Stimulated activated CD4-positive, alpha-beta T cell treated with anti-CD3 and anti-CD28 coated beads, TNF-alpha, amount 100 ng/mL, for 1 hour (primary cell): ENCODE data around the gene KMT5B.
A peak's percentile ranks its signal among the peaks of the same experiment; 100 is the strongest.
"Not testable (repeated sequence)": the region's sequence is repeated elsewhere in the genome, so short reads cannot be mapped to it uniquely, and the experiment has no call there.

Experiments used
- DNase-seq, 3 donors: peaks; one replicate each; pipeline ENCODE4 v3.0.0-alpha.2; 2020; ENCODE audit warnings: low read depth in 3 of 3, low spot score in 1 of 3

The KMT5B gene

DNA sequence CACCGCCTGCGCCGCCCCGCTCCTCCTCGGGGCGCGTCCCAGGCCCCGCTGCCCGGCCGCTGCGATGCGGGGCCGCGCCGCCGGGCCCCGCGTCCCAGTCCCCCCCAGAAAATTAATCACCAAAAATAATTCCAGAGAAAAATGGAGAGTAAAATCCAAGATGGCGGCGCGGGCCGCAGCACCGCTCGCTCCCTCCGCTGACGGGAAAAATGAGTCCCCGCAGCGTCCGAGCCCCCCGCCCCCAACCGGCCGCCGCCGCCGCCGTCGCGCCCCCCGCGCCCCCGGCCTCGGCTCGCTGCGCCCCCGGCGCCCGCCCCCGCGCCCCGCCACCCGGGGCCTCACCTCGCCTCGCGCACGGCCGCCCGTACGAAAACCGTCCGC is at the start of gene KMT5B:
TSS of gene KMT5B (minus strand) at position 162 of the 381 bp plus-strand sequence. CDS start 23,220 bp downstream, outside the sequence.
- peak in 2 of 3 donors; percentile 13 to 63 for DNase-seq

DNA sequence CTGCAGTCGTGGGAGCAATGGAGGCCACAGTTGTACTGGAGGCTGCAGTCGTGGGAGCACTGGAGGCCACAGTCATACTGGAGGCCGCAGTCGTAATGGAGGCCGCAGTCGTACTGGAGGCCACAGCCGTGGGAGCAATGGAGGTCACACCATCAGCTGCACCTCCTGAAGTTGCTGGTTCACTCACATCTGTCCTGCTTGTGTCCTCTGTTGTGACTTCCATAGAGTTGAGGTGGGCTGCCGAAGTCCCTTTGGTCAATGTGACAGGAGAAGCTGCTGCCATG is 49.4 kb upstream of the KMT5B start:
- DNase-seq: no peak

DNA sequence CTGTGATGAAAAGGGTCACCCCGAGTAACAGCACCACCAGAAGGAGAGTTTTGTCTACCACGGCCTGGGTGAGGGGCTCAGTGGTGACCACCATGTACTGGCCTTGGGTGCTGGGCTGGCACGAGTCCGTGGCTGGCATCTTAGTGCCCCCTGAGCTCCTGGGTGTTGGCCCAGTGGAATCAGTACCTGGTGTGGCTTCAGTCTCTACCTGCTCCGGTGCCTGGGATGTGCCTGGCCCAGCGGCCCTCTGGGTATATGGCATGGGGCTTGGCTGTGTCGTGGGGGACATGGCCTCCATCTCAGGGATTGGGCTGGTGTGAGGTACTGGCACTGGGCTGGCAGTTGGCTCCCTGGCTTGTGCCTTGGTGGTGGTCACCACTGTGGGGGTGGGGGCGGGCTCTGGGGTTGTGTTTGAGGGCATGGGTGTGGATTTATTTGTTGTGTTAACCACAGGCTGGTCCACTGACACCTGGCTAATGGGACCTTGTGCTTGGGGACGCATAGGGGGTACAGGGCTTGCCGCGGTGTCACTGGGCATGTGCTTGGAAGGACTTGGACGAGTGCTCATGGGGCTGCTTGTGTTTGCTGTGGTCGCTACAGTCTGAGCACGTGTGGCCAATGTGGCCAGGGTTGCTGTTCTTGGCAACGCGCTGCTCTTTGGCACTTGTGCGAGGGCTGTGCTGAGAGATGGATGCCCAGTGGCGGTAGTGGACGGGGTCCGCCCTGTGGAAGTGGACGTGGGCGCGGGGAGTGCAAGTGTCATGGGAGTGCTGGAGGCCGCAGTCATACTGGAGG is 48.9 kb upstream of the KMT5B start:
- DNase-seq: no peak

DNA sequence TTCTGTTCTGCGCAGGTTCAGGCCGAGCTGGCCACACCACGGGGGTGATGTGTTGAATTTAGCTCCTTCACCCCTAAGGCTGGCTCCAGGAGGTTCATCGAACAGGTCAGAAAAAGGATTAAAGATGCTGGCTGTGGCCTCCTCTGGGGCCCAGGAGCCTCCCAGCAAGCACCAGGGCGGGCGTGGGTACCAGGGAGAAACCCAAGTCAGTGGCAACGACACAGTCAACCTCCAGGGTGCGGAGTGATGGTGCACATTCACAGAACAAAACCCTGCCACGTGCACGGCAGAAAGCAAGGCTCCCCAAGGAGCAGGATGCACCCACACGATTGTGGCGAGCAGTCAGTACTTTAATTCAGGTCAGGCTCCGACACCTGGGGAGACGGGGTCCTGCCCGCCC is 47.9 kb upstream of the KMT5B start:
- no peak for DNase-seq

DNA sequence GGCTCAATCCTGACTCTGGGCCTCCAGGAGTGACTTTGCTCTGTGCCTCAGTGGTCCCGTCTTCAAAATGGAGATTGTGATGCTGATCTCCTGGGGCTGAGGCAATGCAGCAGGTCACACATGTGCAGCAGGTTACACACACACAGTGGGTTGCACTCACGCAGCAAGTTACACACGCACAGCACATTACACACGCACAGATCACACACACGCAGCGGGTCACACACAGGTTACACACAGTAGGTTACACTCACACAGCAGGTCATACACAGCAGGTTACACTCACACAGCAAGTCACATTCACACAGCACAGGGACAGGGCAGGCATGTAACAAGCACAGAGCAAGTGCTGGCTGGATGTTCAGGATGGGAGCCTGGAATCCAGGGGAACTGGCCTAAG is 47.4 kb upstream of the KMT5B start:
- DNase-seq: no peak

DNA sequence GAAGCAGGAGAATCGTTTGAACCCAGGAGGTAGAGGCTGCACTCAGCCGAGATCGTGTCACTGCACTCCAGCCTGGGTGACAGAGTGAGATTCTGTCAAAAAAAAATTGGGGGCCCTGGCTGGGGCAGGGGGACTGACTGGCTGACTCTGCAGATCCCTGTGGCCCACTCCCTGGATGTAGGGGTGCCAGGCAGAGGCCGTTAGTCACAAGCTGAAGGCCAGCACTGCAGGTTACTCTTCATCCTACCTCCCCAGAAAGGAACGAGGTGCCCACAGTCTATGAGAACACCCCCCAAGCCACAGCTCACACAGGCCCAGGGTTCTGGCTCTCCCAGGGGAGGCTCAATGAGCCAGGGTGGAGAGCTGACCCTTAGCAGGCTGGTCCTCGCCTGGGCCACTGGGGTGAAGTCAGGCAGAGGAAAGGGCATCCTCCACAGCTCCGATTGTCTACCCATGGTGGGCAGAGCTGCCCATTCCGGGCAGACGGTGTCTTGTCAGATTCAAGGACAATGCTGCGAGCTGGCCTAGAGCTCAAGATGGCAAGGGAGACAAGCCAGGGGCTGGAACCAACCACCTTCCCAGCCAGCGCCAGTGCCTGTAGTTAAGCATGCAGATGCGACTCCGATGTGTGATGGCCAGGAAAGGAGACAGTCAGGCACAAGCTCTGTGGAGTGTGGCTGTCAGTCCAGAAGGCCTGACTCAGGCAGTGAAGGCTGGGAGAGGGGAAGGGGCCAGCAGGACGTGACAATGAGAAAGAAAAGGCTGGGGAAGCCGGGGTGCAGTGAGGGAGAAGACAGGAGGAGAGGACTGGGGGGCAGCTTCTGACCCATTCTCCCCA is 46.2 kb upstream of the KMT5B start:
- no peak for DNase-seq

DNA sequence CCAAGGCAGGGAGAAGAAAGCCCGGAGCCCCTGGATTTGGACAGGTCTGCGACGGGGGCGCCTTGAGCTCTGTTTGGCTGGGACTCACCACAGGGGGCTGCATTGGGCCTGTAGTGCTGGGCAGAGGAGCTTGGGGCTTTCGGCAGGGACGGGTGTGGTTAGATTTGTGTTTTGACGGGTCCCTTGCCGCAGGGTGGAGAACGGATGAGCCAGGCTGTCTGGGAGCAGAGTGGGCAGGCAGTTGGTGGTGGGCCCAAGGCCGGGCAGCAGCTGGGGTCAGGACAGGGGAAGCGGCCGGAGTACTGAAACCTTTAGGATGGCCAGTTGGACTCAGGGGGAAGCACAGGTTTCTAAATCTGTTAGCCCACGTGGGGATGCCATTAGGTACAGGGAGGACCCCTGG is 45.3 kb upstream of the KMT5B start:
- DNase-seq: no peak

DNA sequence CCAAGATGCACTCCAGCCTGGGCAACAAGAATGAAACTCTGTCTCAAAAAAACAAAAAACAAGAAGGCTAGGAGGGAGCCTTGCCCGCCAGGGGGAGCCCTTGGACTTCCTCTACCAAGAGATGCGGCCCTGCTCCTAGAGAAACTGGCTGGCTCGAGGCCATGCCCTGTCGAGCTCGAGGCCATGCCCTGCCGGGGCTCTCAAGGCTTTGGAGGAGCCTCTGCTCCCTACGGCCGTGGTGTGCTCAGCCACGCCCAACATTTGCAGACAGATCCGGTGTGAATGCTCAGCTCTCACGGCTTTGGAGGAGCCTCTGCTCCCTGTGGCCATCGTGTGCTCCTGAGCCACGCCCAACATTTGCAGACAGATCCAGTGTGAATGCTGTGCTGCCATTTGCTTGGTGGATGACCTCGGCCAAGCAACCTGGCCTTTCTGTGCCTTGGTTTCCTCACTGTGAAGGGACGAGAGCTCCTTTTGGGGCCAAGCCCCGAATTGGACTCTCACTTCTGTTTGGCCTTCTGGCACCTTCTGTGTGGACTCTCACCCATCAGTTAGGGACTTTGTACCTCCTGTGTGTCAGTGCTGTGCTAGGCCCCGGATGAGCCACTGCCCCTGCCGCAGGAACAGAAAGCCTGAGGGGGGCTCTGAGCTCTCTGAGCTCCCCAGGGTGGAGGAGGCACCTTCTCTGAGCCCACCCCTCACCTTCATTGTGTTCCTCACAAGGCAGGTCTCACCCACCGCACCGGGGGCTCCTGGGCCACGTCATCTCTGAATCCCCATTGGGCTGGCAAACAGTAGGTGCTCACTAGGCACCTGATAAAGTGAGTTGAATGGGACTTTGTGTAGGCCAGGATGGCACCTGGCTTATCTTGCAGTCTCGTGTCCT is 44.6 kb upstream of the KMT5B start:
- peak; percentile 82 to 95 (median 86) for DNase-seq

DNA sequence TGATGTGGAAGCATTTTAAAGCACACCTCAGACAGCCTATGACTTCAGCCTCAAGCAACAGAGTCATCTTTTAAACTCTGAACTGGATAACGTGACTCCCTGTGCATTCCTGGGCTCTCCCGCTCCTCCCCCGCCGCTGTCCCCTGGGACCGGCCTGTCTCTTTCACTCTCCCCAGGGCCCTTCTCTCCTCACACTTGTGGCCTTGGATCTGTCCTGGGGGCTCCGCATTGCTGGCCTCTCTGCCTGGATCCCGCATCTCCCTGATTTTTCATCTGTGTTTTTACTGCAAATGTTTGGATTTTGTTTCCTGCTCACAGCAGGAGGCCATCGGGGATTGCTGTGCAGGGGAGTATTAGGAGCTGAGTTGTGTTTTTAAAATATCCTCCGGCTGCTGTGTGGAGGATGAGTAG is 43.2 kb upstream of the KMT5B start:
- DNase-seq: no peak

DNA sequence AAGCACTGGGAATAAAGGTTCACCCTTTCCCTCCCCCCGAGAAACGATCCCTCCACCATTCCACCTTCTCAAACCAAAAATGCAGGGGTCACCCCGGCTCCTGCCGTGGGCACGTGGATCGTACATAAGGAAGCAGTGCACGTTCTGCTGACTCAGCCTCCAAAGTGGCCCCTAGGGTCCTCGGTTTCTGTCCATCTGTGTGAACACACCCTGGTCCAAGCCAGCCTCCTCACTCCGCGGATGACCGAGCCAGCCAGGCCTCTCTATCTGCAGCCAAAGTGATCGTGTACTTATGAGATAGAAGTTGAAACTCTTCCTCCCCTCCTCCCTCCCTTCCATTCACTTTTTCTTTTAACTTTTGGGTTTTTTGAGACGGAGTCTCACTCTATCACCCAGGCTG is 42.4 kb upstream of the KMT5B start:
- DNase-seq: no peak

DNA sequence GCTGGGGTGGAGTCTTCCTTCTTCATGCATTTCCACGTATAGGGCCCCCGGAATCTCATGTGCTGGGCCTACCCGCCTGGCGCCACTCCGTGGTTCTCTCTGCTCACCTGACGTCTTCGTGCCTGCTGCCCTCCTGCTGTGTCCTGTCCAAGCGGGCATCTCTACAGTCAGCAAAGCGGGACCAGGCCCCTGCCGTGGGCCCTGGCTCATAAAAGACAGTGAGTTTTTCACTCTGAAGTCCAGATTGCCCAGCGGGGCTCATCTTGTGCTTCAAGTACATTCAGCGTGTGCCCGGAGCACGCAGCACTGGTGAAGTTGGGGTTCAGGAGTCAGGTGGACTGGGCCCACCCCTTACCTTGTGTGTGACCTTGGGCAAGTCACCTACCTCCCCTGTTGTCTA is 41.3 kb upstream of the KMT5B start:
- DNase-seq: no peak

DNA sequence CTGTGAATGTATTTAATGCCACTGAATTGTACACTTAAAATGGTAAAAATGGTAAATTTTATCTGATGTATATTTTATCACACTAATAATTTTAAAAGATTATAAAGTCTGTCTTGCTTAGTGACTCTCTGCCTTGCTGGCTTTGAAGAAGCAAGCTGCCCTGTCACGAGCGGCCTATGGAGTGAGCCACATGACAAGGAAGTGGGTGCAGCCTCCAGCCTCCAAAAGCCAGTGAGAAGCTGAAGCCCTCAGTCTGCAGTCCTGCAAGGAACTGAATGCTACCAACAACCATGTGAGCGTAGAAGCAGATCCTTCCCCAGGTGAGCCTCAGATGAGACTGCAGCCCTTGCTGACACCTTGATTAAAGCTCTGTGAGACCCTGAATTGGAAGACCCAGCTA is 38.7 kb upstream of the KMT5B start:
- DNase-seq: no peak

DNA sequence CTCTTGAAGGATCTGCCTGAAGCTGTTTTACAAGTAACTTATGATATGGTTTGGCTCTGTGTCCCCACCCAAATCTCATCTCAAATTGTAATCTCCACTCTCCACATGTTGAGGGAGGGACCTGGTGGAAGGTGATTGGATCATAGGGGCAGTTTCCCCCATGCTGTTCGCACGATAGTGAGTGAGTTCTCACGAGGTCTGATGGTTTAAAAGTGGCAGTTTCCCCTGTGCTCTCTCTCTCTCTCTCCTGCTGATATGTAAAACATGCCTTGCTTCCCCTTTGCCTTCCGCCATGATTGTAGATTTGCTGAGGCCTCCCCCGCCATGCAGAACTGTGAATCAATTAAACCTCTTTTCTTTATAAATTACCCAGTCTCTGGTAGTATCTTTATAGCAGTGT is 31.8 kb upstream of the KMT5B start:
- DNase-seq: not testable (repeated sequence)

DNA sequence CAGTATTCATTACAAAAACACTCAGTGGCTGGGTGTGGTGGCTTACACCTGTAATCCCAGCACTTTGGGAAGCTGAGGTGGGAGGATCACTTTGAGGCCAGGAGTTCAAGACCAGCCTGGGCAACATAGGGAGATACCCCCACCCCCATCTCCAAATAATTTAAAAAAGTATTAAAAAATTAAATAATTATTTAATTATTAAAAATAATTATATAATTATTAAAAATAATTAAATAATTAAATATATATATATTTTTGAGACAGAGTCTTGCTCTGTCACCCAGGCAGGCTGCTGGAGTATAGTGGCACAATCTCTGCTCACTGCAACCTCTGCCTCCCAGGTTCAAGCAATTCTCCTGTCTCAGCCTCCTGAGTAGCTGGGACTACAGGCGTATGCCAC is 30.8 kb upstream of the KMT5B start:
- not testable (repeated sequence) for DNase-seq

DNA sequence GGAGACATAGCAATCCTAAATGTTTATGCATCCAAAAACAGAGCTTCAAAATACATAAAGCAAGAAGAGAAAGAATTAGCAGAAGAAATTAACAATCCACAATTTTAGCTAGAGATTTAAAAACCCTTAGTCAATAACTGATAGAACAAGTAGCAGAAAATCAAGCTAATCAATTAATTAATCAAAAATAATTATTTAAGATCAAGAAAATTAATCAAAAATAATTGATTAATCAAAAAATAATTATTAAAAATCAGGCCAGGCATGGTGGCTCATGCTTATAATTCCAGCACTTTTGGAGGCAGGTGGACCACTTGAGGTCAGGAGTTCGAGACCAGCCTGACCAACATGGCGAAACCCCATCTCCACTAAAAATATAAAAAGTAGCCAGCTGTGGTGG is 29.5 kb upstream of the KMT5B start:
- no peak for DNase-seq

DNA sequence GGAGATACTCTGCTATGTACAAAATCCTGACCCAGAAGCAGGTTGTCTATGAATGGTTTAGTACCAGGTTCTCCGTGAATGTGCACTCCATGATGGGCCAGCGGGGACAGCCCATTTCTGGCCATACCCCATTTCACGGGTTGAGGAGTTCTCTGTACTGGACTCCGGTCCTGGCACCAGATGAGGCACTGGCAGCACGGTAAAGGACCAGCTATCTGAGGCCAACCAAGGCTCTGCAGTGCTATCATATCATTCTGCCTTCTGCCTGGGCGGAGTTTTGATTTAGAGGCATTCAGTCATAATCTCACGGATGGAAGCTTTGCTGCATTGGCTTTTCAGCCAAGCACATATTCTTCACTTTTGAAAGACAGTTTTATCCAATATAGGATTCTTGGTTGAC is 18.5 kb upstream of the KMT5B start:
- DNase-seq: no peak

DNA sequence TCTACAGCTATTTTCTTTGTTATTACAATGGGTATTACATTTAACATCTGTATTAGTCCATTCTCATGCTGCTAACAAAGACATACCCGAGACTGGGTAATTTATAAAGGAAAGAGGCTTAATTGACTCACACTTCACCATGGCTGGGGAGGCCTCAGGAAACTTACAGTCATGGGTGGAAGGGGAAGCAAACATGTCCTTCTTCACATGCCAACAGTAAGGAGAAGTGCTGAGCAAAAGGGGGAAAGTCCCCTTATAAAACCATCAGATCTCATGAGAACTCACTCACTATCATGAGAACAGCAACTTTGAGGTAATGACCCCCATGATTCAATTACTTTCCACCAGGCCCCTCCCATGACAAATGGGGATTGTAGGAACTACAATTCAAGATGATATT is 16.5 kb upstream of the KMT5B start:
- no peak for DNase-seq

DNA sequence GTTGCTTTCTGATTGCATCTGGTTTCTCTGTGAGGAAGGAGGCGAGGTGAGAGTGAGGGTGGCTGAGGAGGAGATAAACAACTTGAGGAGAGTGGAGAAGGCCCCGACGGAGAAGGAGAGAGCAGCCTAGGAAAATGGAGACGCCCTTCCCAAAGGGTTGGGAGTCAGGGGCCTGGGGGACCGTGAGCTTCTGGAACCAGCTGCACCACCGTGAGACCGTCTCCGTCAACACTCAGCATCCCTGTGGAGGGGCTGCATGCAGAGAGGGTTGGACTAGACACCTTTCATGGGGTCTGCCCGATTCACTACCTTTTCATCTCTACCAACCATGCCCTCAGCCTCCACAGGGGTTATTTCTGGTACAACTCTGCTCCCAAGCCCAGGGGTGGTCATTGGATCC is 13.3 kb upstream of the KMT5B start:
- DNase-seq: no peak

DNA sequence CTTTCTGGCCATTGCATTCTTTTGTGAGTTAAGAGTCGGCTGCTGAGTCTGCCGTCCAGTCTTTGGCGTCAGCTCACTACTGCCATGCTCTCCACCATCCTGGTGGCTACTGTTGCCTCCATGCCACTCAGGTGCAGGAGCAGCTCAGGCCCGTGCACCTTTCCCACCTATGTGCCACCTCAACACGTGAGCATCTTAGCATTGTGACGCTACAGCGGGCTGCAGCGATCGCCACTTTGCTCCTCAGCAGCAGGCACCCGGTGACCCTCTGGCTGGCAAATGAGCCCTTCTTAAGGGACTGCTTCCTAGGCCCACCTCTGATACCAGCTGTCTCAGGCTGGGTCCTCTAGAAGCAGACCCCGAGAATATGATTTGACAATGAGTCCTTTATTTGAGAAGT is 11.5 kb upstream of the KMT5B start:
- no peak for DNase-seq

DNA sequence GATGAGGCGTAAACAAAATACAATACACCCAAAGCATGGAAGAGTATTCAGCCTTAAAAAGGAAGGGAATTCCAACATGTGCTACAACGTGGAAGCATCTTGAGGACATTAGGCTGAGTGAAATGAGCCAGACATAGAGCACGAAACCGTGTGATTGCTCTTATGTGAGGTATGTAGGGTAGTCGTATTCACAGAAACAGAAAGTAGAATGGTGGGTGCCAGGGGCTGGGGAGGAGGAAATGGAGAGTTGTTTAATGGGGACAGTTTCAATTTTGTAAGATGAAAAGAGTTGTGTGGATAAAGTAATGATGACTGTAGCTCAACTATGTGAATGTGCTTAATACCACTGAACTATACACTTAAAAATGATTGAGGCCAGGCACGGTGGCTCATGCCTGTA is 10.2 kb upstream of the KMT5B start:
- no peak for DNase-seq

DNA sequence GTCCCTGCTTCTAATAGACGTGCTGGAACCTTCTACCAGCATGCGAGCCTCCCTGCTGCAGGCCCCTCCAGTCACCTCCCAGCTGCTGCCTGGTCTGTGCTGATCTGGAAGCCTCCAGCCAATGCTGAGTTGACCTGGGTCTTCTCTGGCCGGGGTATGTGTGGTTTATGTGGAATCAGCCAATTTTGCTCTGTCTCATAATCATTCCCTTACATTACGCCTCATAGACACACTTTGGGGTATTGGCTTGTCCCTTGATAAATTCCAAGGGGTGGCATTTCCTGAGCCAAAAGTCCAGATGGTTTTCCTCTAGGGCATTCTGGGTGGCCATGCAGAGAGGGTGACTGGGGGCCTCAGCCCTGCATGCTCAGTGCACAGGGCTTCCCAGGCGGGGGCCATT is 8.3 kb upstream of the KMT5B start:
- DNase-seq: no peak
